Measurements from ENCODE around the gene CLASP1. TPM values are rescaled to one million over a fixed set of nuclear protein-coding genes. Genes with fewer than 3 reads are reported as not detected.

CLASP1 gene
- total RNA-seq, 4 donors from 2014 or later, result 28.9 to 58.0 (median 41.9) TPM

- TF ChIP-seq CTCF (IDR thresholded peaks at IDR 0.05) (no peak), POLR2A (IDR thresholded peaks at IDR 0.05) (no peak)
- no peaks in the 10 kb centered on the region for H3K36me3 ChIP-seq
- no peak for DNase-seq
- H3K4me3 ChIP-seq, result no peak overlapping the region
- intact Hi-C loops (cut with DNase I), result loop anchor here (10.0 kb wide), 1 partner anchor 175 kb away; no protein-coding TSS in a partner anchor
- no peaks in the 10 kb centered on the region for H3K27me3 ChIP-seq
- no peak overlapping the region for H3K27ac ChIP-seq
- no peaks in the 10 kb centered on the region for H3K9me3 ChIP-seq
- H3K4me1 ChIP-seq, result peaks cover 5 to 45% (median 7%) of the 10 kb centered on the region in 3 donors
- WGBS, 2 donors, result 64 to 72% methylated on average over 4 of the region's 4 CpGs
These were observed 109.4 kb downstream of the CLASP1 start for GRCh38 chr2:121539750-121540469.

- H3K27ac ChIP-seq, result no peak overlapping the region
- TF ChIP-seq POLR2A (IDR thresholded peaks at IDR 0.05) (no peak), CTCF (IDR thresholded peaks at IDR 0.05) (no peak)
- WGBS, 2 donors, result 81 to 88% methylated on average over 6 to 9 of the region's 9 CpGs
- intact Hi-C loops (cut with DNase I), result loop anchor here (10.0 kb wide), 1 partner anchor 178 kb away; no protein-coding TSS in a partner anchor
- no peaks in the 10 kb centered on the region for H3K9me3 ChIP-seq
- DNase-seq, result no peak
- H3K4me3 ChIP-seq, result no peak overlapping the region
- no peaks in the 10 kb centered on the region for H3K27me3 ChIP-seq
- no peaks in the 10 kb centered on the region for H3K36me3 ChIP-seq
- peaks cover 6 to 52% (median 14%) of the 10 kb centered on the region in 3 donors for H3K4me1 ChIP-seq
These were observed 112.3 kb downstream of the CLASP1 start for GRCh38 chr2:121536850-121537557.

GRCh38 chr2:121536347-121536746 lies 112.9 kb downstream of the CLASP1 start:
- peaks cover 10 to 53% (median 19%) of the 10 kb centered on the region in 3 donors for H3K4me1 ChIP-seq
- 100% methylated on average over 1 of the region's 1 CpG for WGBS, 2 donors
- intact Hi-C loops (cut with DNase I), result loop anchor here (10.0 kb wide), 1 partner anchor 178 kb away; no protein-coding TSS in a partner anchor
- H3K27me3 ChIP-seq, result no peaks in the 10 kb centered on the region
- H3K27ac ChIP-seq, result no peak overlapping the region
- no peaks in the 10 kb centered on the region for H3K36me3 ChIP-seq
- no peak for TF ChIP-seq POLR2A (IDR thresholded peaks at IDR 0.05)
- TF ChIP-seq CTCF (IDR thresholded peaks at IDR 0.05), result no peak
- H3K4me3 ChIP-seq, result no peak overlapping the region
- no peaks in the 10 kb centered on the region for H3K9me3 ChIP-seq
- no peak for DNase-seq

- H3K9me3 ChIP-seq, result no peaks in the 10 kb centered on the region
- intact Hi-C loops (cut with DNase I), result loop anchor here (10.0 kb wide), 1 partner anchor 181 kb away; no protein-coding TSS in a partner anchor
- TF ChIP-seq CTCF (IDR thresholded peaks at IDR 0.05) (no peak), POLR2A (IDR thresholded peaks at IDR 0.05) (no peak)
- no peaks in the 10 kb centered on the region for H3K27me3 ChIP-seq
- no peak overlapping the region for H3K27ac ChIP-seq
- no peak for DNase-seq
- H3K4me3 ChIP-seq, result no peak overlapping the region
- H3K4me1 ChIP-seq, result peaks cover 10 to 51% (median 20%) of the 10 kb centered on the region in 3 donors
- H3K36me3 ChIP-seq, result no peaks in the 10 kb centered on the region
These were observed 115.3 kb downstream of the CLASP1 start for GRCh38 chr2:121534007-121534406.

GRCh38 chr2:121532894-121533293 lies 116.4 kb downstream of the CLASP1 start:
- DNase-seq, result no peak
- intact Hi-C loops (cut with DNase I), result loop anchor here (10.0 kb wide), 1 partner anchor 182 kb away; no protein-coding TSS in a partner anchor
- H3K4me1 ChIP-seq, result peaks cover 19 to 61% (median 29%) of the 10 kb centered on the region in 3 donors
- TF ChIP-seq POLR2A (IDR thresholded peaks at IDR 0.05) (no peak), CTCF (IDR thresholded peaks at IDR 0.05) (no peak)
- WGBS, 2 donors, result 23 to 52% methylated on average over 6 of the region's 6 CpGs
- no peak overlapping the region for H3K4me3 ChIP-seq
- peaks cover 0 to under 1% (median 0%) of the 10 kb centered on the region in 3 donors for H3K36me3 ChIP-seq
- H3K27ac ChIP-seq, result peak overlapping the region in 3 of 4 donors; percentile 10 to 98 (median 96)
- H3K27me3 ChIP-seq, result no peaks in the 10 kb centered on the region
- H3K9me3 ChIP-seq, result no peaks in the 10 kb centered on the region
